ENCODE measurements around the gene AAR2.

AAR2 gene, protein sequence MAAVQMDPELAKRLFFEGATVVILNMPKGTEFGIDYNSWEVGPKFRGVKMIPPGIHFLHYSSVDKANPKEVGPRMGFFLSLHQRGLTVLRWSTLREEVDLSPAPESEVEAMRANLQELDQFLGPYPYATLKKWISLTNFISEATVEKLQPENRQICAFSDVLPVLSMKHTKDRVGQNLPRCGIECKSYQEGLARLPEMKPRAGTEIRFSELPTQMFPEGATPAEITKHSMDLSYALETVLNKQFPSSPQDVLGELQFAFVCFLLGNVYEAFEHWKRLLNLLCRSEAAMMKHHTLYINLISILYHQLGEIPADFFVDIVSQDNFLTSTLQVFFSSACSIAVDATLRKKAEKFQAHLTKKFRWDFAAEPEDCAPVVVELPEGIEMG
- 20.2 to 41.9 (median 30.9) reads per million in 17 experiments for total RNA-seq

DNA sequence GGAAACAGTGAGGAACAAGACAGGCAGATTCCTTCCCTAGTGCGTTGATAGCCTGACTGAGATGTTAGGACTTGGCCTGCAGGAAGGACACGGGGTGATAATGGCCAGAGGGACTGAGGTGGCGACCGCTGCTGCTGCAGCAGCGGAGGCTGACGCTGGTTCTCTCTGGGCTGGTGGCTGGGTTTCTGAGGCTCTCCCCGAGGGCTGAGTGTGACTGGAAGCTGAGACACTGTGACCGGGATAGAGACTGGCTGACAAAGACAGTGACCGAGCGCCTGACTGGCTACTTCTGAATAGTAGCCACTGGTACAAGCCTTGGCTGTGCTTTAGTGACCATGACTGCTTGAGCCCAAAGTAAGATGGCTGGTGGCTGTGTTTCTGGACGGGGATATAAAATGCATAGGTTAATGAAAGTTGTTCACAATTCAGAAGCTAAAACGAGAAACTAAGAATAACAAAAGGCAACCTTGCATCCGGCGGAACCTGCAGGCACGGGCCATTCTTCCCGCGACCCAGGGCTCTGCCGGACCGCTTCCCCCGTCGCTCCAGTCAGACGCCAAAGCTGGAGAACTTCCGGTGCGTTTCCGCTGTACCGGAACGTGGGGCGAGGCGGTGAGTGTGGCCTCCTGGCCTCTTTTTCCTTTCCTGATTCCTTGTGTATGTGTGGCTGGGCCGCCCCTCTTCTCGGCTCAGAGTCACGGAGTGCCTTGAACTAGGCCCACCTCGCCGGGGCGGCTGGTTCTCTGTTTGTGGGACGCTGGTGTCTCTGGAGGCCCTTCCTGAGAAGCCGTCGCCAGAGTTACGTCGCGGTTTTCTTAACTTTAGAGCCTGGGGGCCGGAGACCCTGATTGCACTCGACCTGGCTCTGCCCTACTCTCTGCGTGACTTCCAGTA lies at the start of gene AAR2:
AAR2 (plus strand) TSS at position 587 of the 894 bp plus-strand sequence. CDS start 3,391 bp downstream, outside the sequence.
- peak; percentile 84 to 91 (median 88) for DNase-seq

DNA sequence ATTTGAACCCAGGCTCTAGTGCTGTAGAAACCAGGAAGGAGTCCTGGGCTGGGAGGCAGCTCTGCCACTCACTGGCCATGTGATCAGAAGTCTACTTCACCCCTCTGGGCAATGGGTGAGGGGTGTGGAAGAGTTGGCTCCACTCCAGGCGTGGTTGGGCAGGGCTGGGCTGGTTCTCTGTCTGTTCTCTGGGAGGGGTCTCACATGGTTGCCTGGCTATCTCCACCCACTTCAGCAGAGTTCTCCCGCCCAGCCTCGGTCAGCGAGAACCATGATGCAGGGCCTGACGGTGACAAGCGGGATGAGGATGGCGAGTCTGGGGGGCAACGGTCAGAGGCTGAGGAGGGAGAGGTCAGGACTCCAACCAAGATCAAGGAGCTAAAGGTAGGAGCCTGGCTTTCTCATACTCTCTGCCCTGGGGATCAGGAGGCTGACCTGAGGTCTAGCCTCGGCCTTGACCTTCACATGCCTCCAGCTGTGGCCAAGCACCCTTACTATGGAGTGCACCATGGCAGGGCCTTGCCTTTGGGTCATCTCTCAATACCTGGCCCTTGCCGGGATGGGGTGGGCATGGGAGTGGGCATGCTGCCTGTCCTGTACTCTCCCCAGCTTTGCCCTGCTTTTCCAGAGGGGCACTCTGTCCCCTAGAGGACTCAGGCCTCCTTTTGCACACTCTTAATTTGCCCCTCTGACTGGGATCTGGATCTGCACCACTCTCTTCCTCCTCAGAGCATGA lies 42.1 kb upstream of the AAR2 start:
- no peak for DNase-seq

DNA sequence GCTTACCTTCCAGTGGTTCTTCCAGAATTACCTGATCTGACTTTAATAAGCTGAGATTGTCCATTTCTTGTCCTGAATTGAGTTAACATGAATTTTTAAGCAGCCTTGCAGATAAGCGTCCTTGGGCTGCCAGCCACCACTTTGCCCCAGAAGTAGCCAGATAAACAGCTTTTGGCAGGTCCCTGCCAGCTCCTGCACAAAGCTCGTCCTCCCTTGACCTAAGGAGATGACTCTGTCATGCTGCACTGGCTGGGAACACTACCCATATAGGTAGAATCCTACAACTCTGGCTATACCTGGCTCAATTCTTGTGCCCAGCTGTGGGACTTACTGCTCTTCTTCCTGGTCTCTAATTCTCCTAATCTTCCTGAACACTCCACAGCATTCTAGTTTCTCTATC lies 39.6 kb upstream of the AAR2 start:
- no peak for DNase-seq

DNA sequence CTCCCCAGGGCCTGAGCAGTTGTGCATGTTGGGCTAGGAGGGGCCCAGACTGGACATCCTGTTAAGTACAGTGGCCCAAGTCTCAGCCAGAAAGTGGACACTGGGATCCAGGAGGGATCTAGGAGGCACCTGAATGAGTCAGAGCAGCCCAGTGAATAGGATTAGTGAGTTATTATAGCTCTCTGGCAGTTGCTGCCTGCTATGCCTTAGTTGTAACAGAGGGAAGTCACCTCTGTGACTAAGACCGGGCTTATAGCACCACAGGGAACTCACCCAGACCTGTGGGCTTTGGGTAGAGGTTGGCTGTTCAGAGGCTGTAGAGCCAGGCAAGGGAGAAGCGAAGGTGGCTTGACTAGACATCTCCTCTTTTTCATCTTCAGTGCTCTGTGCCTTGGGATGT lies 39.0 kb upstream of the AAR2 start:
- no peak for DNase-seq

DNA sequence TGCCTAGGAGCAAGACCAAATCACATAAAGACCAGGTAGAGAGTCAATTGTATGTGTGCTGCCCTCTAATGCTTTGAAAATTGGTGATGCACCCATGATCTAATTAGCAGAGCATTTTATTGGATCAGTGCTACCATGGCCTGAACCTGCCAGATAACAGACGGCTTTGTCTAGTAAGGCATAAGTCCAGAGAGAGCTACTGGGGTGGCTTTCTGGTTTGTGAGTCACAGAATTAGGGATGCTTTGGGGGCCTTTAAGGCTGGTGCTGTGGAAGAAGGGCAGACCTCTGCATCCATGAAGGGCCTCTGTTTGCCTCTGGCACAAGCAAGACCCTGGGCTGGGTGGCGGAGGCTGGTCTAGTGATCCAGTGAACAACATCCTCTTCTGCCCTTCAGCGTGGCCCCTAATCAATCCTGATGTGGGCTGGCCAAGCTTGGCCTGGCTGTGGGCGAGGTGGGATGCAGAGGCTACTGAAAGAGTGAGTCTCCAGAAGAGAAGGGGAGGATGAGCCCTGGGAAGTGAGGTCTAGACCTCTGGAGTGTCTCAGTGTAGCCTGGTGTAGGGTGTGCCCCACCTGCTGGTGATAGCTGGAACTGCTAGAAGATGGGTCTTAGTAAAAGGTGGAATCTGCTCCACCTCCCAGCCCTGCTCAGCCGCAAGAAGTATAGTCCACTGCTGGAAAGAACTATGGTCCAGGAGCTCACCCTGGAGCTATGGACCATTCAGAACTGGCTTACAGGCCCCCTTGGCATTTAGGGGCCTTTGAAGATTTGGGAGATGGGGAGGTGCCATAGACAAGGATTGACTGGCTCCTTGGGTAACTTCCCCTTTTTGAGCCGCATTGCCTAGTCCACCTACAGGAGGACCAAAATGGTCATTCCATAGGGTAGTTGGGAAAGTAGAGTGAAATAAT lies 36.7 kb upstream of the AAR2 start:
- peak; percentile 75 to 86 (median 82) for DNase-seq

GRCh38 chr20:36200451-36200850 lies 35.8 kb upstream of the AAR2 start:
- DNase-seq = no peak

DNA sequence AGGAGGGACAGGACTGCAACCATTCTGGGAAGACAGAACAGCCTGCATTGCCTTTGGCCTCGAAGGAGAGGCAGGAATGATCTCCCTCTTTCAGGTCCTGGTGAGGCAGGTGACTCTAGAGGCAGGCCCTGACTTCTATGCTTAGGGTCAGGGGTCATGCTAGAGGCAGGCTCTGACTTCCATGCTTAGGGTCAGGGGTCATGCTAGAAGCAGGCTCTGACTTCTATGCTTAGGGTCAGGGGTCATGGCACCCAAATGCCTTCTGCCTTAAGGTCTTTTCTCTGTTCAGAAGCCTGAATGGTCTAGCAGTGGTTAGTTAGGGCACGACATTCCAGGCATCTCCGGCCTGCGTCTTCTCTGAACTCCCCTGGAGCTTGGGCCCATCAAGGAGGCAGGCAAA lies 35.1 kb upstream of the AAR2 start:
- no peak for DNase-seq

- peak; percentile 61 to 75 (median 70) for DNase-seq
These were observed 33.4 kb upstream of the AAR2 start for GRCh38 chr20:36202891-36203338.

DNA sequence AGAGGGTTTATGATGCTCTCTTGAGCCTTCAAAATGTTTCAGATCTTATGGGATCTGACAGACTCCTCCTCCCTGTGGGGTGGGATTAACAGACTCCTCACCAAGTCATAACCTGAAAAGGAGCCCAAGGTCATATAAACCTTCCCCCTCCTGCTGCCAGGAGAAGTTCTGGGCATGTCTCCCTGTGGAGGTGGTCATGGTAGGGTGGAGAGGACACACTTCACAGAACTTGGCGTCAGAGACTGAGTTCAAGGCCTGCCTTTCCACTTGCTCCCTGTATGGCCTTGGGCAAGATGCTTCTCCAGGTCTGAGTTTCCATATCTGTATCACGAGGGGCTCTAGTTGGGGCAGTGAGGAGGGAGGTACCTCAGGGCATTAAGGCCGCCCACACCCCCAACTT lies 32.4 kb upstream of the AAR2 start:
- no peak for DNase-seq

GRCh38 chr20:36205026-36205425 lies 31.3 kb upstream of the AAR2 start:
- DNase-seq = no peak

DNA sequence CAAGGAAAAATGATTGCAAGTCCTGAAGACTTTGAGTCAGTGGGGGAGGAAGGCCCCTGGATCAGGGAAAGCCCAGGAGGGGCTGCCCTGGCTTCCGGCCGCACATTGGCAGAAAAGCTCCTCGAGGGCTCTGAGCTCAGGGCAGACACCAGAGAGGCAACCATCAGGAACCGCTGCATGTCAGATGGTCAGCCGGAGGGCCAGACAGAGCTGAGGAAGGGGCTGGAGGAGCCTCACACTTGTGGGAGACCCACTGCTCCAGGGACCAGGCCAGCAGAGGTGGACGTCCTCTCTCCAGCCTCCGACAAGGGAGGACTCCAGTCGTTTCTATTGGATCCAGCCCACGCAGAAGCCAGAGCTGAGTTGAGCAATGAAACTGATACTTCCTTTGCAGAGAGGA lies 30.2 kb upstream of the AAR2 start:
- DNase-seq = no peak

- no peak for DNase-seq
These were observed 29.6 kb upstream of the AAR2 start for GRCh38 chr20:36206641-36207040.

DNA sequence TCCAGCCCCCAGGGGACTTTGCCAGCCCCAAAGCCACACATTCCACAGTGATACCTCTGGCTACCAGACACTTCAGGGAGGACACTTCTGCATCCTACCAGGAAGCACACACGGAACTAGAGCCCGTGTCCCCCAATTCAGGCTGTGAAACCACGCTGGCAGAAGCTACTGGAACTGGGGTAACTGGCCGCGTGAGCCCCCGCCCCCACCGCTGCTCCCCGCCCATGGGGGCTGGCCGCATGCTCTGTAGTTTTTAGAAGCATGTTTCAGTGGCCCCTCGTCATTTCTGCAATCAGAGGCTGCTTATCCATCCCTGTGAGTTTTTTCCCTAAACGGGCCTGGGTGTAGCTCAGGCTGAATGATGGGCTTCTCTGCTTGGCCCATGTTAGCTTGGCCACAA lies 28.7 kb upstream of the AAR2 start:
- no peak for DNase-seq

DNA sequence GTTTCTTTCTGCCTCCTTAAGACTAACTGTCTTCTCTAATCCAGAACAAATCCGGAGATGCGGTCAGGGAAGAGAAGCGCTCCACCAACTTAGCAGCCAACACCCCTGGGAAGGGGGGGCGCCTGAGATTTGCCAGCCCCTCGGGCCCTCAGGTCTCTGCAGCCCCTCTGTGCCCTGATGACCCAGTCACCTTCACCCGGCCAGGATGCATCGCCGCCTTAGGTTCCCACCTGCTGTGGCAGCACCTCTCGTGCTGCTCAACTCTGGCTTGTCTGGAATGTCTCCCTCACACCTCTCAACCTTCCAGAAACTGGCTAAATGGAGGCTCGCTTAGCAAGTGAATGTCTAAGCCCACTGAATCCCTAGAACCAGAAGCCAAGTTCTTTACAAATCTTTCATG lies 28.0 kb upstream of the AAR2 start:
- DNase-seq = no peak

DNA sequence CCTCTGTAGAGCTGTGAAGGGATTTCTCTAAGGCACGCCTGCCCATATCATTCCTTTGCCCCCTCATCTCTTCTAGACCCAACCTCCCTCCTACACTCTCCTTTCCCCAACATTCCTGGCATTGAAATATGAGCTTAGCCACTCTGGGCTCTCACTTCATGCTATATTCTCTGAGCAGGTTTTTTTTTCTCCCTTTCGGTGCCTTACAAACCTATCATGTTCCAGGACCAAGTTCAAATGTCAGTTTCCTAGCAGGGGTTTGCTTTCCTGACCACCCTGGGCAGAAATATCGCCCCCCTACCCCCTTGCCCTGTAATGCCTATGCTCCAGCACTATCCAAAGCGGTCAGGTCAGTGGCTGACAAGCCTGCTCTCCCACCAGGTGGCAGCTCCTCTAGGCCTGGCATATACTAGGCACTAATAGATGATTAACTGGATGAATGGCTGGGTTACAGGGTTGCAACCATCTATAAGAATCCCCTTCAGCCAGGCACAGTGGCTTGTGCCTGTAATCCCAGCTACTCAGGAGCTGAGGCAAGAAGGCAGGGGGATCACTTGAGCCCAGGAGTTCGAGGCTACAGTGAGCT lies 25.7 kb upstream of the AAR2 start:
- DNase-seq = no peak

- no peak for DNase-seq
These were observed 22.9 kb upstream of the AAR2 start for GRCh38 chr20:36213362-36213761.

GRCh38 chr20:36214684-36215256 lies 21.5 kb upstream of the AAR2 start:
- peak; percentile 8 to 31 (median 18) for DNase-seq

GRCh38 chr20:36215778-36216177 lies 20.5 kb upstream of the AAR2 start:
- DNase-seq = no peak

DNA sequence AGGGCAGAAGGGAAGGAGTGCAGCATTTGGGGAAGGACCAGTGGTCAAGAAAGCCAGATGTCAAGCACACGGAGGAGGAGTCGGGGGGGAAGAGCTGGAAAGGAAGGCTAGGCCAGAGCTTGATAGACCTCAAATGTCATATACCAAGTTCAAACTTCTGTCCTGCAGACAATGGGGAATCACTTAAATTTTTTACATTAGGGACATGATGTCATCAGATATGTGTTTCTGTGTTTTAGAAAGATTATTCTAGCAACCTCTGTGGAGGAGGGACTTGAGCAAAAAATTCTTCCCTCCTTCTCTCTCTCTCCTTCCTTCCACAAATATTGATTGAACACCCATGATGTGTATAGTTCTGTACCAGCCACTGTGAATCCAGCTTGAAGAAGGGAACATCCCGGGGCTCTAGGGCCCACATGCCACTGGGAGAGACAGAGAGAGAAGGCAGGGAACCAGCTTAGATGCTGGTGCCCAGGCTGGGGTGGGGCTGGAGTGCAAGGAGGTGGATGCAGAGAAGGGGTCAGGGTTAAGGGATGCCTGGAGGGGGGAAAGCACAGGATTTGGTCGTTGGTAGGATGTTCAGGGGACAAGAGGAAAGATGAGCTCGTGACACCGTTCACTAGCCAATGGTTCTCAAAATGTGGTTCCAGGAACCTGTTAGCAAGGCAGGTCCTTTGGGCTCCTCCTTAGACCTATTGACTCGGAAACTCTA lies 19.8 kb upstream of the AAR2 start:
- DNase-seq = no peak

DNA sequence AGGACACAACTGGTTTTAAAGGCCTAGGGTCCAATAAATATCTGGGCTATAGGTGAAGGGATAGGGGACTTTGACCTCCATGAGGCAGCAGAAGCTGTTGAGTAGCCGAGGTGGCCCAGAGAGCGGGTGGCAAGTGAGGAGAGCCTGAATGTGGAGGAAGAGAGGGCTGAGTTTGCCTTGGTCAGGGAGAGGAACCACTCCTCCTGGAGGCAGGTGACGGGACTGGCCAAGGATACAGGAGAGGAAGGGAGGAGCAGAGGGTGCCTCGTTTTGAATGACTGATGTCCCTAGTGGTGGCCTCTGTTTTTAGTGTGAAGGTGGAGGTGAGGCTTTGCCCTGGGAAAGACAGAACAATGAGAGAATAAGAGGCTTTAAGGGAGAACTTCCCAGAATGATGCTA lies 19.1 kb upstream of the AAR2 start:
- no peak for DNase-seq
